Fibroblast of villous mesenchyme (primary cell): ENCODE measurements around the gene LPO. TPM values are rescaled to one million over a fixed set of nuclear protein-coding genes. Genes with fewer than 3 reads are reported as not detected.

ENCODE experiments used
- DNase-seq: peaks from one replicate; pipeline ENCODE4 v3.0.0-alpha.2; 2010; ENCODE audit warnings: low read depth
- H3K4me3 ChIP-seq: 2 replicates; pipeline ENCODE4 v1.5.1; 2011; ENCODE audit warnings: low read depth, mild to moderate bottlenecking, low read length
- CTCF ChIP-seq: IDR thresholded peaks from 2 replicates; pipeline ENCODE4 v1.5.1; 2012; ENCODE audit warnings: low read depth, mild to moderate bottlenecking, low read length; ENCODE audit not compliant: insufficient read depth
- total RNA-seq: library from RNA; depleted of rRNA; stranded (reverse); fragments of >200 nt; gene quantifications from 2 replicates; pipeline ENCODE4 v1.2.3, GENCODE V29; 2012

Gene LPO
- total RNA-seq, 1 donor = not detected

- H3K4me3 ChIP-seq = no peak overlapping the region
- no peak for DNase-seq
- TF ChIP-seq CTCF = no peak
Measured at GRCh38 chr17:58246104-58246740, 7.8 kb downstream of the LPO start.

- TF ChIP-seq CTCF = no peak
- DNase-seq = no peak
- no peak overlapping the region for H3K4me3 ChIP-seq
Measured at GRCh38 chr17:58246781-58247180, 8.4 kb downstream of the LPO start.

GRCh38 chr17:58247511-58248363 lies 9.4 kb downstream of the LPO start:
- DNase-seq = no peak
- no peak overlapping the region for H3K4me3 ChIP-seq
- no peak for TF ChIP-seq CTCF

GRCh38 chr17:58248955-58249269 lies 10.5 kb downstream of the LPO start:
- TF ChIP-seq CTCF = peak; percentile 6
- H3K4me3 ChIP-seq = no peak overlapping the region
- no peak for DNase-seq

GRCh38 chr17:58249270-58250133 lies 11.1 kb downstream of the LPO start:
- DNase-seq = peak; percentile 36
- peak overlapping the region; percentile 58 for H3K4me3 ChIP-seq
- peak; percentile 82 for TF ChIP-seq CTCF

- DNase-seq = no peak
- H3K4me3 ChIP-seq = no peak overlapping the region
- no peak for TF ChIP-seq CTCF
Measured at GRCh38 chr17:58250344-58251011, 12.1 kb downstream of the LPO start.
